ENCODE results near the gene STMN3.

GRCh38 chr20:63694584-63695423, 41.6 kb upstream of the STMN3 start:
- TF ChIP-seq CTCF (IDR thresholded peaks at IDR 0.05) (no peak), POLR2A (IDR thresholded peaks at IDR 0.05) (no peak)

Data from uterus (tissue), 2 donors.